Breast epithelium (tissue), 4 donors: ENCODE measurements around the gene GLIS1. TPM values are rescaled to one million over a fixed set of nuclear protein-coding genes. Genes with fewer than 3 reads are reported as not detected.

Experiments used
- DNase-seq, 2 donors: peaks; one replicate each; pipeline ENCODE4 v3.0.0-alpha.2; 2019; ENCODE audit warnings: low spot score in 2 of 2
- H3K27ac ChIP-seq, 2 donors: fragments of 200-600 bp; sonication (generic) in 1 of 2; one replicate each; pipeline ENCODE4 v1.5.1; 2016 to 2019; ENCODE audit warnings: mild to moderate bottlenecking in 1 of 2
- H3K27me3 ChIP-seq, 2 donors: fragments of 200-600 bp; sonication (generic) in 1 of 2; one replicate each; pipeline versions ENCODE4 v1.5.1 to v1.6.0; 2017 to 2019; ENCODE audit warnings: control low read depth in 1 of 2, mild to moderate bottlenecking in 1 of 2
- H3K36me3 ChIP-seq: fragments of 200-600 bp; one replicate; pipeline ENCODE4 v1.5.1; 2019
- H3K4me1 ChIP-seq, 2 donors: fragments of 200-600 bp; sonication (generic); one replicate each; pipeline ENCODE4 v1.5.1; 2016 to 2019; ENCODE audit warnings: control low read depth in 1 of 2
- H3K4me3 ChIP-seq, 3 donors: fragments of 200-600 bp; sonication (generic); 1 replicate in 2 of 3; 2 replicates in 1 of 3; pipeline ENCODE4 v1.5.1; 2016 to 2019; ENCODE audit warnings: mild to moderate bottlenecking in 3 of 3, moderate library complexity in 2 of 3
- H3K9me3 ChIP-seq, 2 donors: fragments of 200-600 bp; sonication (generic) in 1 of 2; one replicate each; pipeline ENCODE4 v1.5.1; 2016 to 2019; ENCODE audit warnings: control low read depth in 1 of 2
- POLR2A ChIP-seq: fragments of 450-650 bp; IDR thresholded peaks from one replicate; pipeline ENCODE4 v1.6.1; 2016; ENCODE audit warnings: antibody characterized with exemption, mild to moderate bottlenecking, moderate library complexity
- POLR2AphosphoS5 ChIP-seq, 3 donors: sonication (generic); formaldehyde crosslinking; IDR thresholded peaks; one replicate each; pipeline ENCODE4 v1.6.1; 2017; ENCODE audit warnings: antibody characterized with exemption in 3 of 3
- intact Hi-C: fragments of 100-400 bp; cut with DNase I; formaldehyde crosslinking; loops from one replicate; pipeline ENCODE4 v1.15.1; 2023; ENCODE audit warnings: low total_unique reads
- total RNA-seq, 3 donors: library from RNA; depleted of rRNA; stranded (reverse); fragments of >200 nt; gene quantifications; one replicate each; pipeline ENCODE4 v1.1.0, GENCODE V29; 2016
- TF ChIP-seq, protein P1 (sequence below), 3 donors: fragments of 450-650 bp; IDR thresholded peaks; one replicate each; pipeline ENCODE4 v1.5.1; 2016 to 2017; ENCODE audit warnings: antibody characterized with exemption in 3 of 3, mild to moderate bottlenecking in 3 of 3, moderate library complexity in 3 of 3

The GLIS1 gene
- total RNA-seq, 3 donors from 2014 or later, result 0.16 to 2.0 (median 0.59) TPM

GRCh38 chr1:53700776-53701175 lies 38.2 kb downstream of the GLIS1 start:
- no peaks in the 10 kb centered on the region for H3K27me3 ChIP-seq
- H3K9me3 ChIP-seq, result no peaks in the 10 kb centered on the region
- H3K27ac ChIP-seq, result no peak overlapping the region
- H3K36me3 ChIP-seq, result no peaks in the 10 kb centered on the region
- H3K4me3 ChIP-seq, result no peak overlapping the region
- TF ChIP-seq, protein P1, sequence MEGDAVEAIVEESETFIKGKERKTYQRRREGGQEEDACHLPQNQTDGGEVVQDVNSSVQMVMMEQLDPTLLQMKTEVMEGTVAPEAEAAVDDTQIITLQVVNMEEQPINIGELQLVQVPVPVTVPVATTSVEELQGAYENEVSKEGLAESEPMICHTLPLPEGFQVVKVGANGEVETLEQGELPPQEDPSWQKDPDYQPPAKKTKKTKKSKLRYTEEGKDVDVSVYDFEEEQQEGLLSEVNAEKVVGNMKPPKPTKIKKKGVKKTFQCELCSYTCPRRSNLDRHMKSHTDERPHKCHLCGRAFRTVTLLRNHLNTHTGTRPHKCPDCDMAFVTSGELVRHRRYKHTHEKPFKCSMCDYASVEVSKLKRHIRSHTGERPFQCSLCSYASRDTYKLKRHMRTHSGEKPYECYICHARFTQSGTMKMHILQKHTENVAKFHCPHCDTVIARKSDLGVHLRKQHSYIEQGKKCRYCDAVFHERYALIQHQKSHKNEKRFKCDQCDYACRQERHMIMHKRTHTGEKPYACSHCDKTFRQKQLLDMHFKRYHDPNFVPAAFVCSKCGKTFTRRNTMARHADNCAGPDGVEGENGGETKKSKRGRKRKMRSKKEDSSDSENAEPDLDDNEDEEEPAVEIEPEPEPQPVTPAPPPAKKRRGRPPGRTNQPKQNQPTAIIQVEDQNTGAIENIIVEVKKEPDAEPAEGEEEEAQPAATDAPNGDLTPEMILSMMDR (IDR thresholded peaks at IDR 0.05), result no peak
- TF ChIP-seq POLR2A (no peak), POLR2AphosphoS5 (IDR thresholded peaks at IDR 0.05) (no peak)
- H3K4me1 ChIP-seq, result no peaks in the 10 kb centered on the region
- intact Hi-C loops, result no loop called here
- DNase-seq, result no peak

- Histone ChIP-seq H3K27me3 (no peaks in the 10 kb centered on the region), H3K9me3 (no peaks in the 10 kb centered on the region), H3K4me3 (no peak overlapping the region), H3K27ac (no peak overlapping the region), H3K4me1 (no peaks in the 10 kb centered on the region), H3K36me3 (no peaks in the 10 kb centered on the region)
- no peak for TF ChIP-seq POLR2AphosphoS5 (IDR thresholded peaks at IDR 0.05)
- TF ChIP-seq, protein P1 (IDR thresholded peaks at IDR 0.05), result no peak
- no peak for DNase-seq
- intact Hi-C loops, result no loop called here
These were observed 39.0 kb downstream of the GLIS1 start for GRCh38 chr1:53699981-53700380.

DNA sequence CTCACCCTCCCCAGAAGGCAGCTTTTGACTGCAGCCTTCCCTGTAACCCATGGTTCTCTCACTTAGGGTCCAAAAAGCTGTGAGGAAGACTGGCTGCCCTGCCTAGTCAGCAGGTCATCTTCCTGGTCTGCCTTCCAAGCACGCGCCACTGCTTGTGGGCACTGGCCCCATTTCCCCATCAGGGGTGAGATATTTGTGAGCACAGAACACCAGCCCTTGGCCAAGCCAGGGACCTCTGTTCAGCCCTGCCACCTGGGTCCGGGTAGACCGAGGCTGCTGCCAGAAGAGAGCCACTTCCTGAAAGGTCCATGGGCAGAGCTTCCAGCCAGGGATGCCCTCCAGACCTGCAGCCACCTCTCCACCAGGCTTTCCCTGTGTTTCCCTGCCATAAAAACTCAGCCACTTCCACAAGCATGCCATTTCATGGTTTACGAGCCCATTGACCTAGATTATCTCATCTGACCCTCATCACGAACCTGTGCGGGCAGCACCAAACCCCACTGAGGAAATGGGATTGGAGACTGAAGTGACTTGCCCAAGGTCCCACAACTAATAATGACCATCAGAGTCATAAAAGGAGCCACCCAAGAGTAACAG lies 40.5 kb downstream of the GLIS1 start:
- no peaks in the 10 kb centered on the region for H3K27me3 ChIP-seq
- DNase-seq, result no peak
- H3K36me3 ChIP-seq, result no peaks in the 10 kb centered on the region
- H3K4me3 ChIP-seq, result no peak overlapping the region
- no peaks in the 10 kb centered on the region for H3K4me1 ChIP-seq
- H3K9me3 ChIP-seq, result no peaks in the 10 kb centered on the region
- H3K27ac ChIP-seq, result peak overlapping the region in 1 of 2 donors; percentile 72
- intact Hi-C loops, result no loop called here
- TF ChIP-seq, protein P1 (IDR thresholded peaks at IDR 0.05), result no peak
- no peak for TF ChIP-seq POLR2AphosphoS5 (IDR thresholded peaks at IDR 0.05)
- no peak for TF ChIP-seq POLR2A

- no peaks in the 10 kb centered on the region for H3K27me3 ChIP-seq
- intact Hi-C loops, result no loop called here
- no peak for DNase-seq
- TF ChIP-seq, protein P1 (IDR thresholded peaks at IDR 0.05), result no peak
- TF ChIP-seq POLR2AphosphoS5 (IDR thresholded peaks at IDR 0.05), result no peak
- no peak for TF ChIP-seq POLR2A
- no peaks in the 10 kb centered on the region for H3K4me1 ChIP-seq
- H3K4me3 ChIP-seq, result no peak overlapping the region
- no peaks in the 10 kb centered on the region for H3K9me3 ChIP-seq
- H3K36me3 ChIP-seq, result no peaks in the 10 kb centered on the region
- H3K27ac ChIP-seq, result peak overlapping the region in 1 of 2 donors; percentile 72
These were observed 41.1 kb downstream of the GLIS1 start for GRCh38 chr1:53697721-53698383.

DNA sequence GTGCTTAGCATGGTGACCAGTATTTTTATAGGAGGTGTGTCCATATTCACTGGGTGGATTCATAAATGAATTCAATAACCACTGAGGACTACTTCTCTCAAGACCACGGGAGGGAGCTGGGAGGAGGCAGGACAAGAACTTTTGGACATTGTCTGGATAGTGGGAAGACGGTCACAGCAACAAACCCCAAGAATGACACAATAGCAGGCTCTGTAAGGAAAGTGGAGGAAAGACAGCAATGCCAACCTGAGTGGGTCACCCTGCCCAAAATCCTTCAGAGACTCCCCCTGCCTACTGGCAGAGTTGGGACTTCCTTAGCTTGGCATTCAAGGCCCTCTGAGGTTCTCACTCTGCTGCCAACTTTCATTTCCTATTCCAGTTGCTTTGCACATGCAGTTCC lies 42.0 kb downstream of the GLIS1 start:
- Histone ChIP-seq H3K9me3 (no peaks in the 10 kb centered on the region), H3K36me3 (no peaks in the 10 kb centered on the region), H3K27ac (peak overlapping the region in 1 of 2 donors; percentile 58), H3K4me1 (no peaks in the 10 kb centered on the region), H3K27me3 (no peaks in the 10 kb centered on the region), H3K4me3 (no peak overlapping the region)
- intact Hi-C loops, result no loop called here
- DNase-seq, result no peak
- no peak for TF ChIP-seq POLR2AphosphoS5 (IDR thresholded peaks at IDR 0.05)
- no peak for TF ChIP-seq POLR2A
- TF ChIP-seq, protein P1 (IDR thresholded peaks at IDR 0.05), result no peak
